HG03196 (cell line): ENCODE data around the gene ITGB1BP1.

ENCODE experiments used
- ATAC-seq: cut with Tn5 transposase; IDR thresholded peaks from one replicate; pipeline ENCODE4 v1.9.1; 2021; ENCODE audit not compliant: unreplicated experiment

ITGB1BP1 gene

DNA sequence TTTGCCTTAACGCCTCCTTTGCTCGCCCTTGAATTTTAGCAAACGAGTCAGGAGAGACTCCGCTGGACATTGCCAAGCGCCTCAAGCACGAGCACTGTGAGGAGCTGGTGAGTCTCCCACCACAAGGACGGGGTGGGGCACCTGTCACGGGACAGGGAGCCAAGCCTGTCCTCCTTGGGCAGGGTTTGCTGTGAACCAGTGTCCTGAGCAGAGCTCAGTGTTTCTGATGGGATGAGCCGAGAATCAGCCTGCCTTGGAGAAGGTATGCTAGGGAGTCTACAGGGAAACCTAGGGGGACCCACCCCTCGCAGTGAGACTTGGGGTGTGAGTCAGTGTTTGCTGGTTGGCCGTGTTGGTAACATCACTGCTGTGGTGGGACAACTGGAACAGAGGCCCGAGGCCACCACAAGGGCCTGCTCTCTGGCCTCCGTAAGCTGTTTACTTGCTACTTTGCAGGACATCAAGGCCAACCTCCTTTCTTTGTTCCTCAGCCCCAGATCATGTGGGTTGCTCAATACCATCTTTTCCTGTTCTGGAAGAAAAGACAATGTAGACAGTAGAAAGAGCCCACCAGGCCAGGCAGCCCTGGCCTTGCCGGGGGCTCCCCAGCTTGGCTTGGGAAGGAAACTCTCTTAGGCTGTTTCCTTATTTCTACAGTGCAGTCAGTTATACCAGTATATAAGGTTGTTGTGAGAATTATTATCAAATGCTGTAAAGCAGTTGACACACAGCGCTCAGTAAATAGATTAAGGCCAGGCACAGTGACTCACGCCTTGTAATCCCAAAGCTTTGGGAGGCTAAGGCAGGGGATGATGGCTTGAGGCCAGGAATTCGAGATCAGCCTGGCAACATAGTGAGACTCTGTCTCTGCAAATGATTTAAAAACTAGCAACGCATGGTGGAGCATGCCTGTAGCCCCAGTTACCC, 42.4 kb downstream of the ITGB1BP1 start:
- no peak for ATAC-seq

- ATAC-seq, result no peak
Observed at GRCh38 chr2:9379391-9379755, 44.0 kb downstream of the ITGB1BP1 start.

GRCh38 chr2:9378433-9379390, 44.6 kb downstream of the ITGB1BP1 start:
- no peak for ATAC-seq

GRCh38 chr2:9377461-9378097, 45.7 kb downstream of the ITGB1BP1 start:
- no peak for ATAC-seq

GRCh38 chr2:9375857-9376428, 47.4 kb downstream of the ITGB1BP1 start:
- ATAC-seq, result no peak

GRCh38 chr2:9374071-9374730, 49.1 kb downstream of the ITGB1BP1 start:
- no peak for ATAC-seq

DNA sequence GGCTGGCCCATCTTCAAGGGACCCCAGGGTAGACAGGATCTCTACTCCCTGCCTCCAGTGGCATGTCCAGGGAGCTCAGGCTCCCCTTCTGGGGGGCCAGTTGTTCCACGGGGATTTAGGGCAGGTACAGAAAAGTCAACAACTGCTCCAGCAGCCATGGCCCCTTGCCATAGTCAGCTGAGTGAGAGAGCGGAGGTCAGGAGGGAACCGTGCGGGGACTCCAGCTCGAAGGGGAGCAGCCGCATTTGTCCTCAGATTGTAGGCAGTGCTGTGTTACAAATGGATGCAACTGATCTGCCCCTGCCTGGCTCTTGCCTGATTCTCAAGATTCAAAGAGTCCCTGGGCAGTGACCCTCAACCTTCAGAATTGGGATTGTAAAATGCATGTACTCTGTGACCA, 49.9 kb downstream of the ITGB1BP1 start:
- no peak for ATAC-seq

- no peak for ATAC-seq
Observed at GRCh38 chr2:9373047-9373446, 50.3 kb downstream of the ITGB1BP1 start.

DNA sequence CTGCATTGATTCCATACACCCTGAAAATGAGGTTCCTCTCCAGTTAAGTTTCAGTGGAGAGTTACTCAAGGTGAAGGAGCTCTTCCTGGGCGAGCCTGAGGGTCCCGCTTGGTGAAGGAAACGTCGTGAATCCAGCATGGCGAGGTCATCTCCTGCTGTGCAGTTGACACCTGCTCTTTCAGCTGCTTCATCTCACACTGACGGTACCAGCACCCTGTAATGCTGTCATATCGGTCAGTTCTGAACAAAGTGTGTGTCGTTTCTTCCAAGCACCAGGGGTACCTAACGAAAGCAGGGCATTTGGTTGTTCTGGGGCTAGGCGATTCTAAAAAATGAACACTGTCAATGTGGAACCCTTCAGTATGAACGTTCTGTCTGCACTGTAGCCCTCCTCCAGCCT, 52.6 kb downstream of the ITGB1BP1 start:
- no peak for ATAC-seq

DNA sequence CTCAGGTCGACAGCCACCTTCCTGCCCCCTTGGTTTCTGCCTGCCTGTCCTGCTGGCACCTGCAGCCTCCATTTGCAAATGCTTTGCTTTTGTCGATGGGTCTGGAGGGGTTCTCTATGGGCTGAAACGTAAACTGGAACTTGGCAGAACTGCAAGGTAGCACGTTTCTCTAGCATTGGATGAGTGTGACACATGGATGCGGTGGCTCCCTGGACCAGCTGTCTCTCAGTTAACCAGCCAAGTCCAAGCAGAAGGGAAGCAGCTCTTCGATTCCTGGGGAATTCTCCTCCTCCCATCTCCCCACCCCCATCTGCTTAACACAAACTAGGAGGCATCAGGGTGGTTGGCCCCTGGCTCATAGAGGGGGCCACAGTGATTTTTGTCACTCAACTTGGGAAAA, 57.3 kb downstream of the ITGB1BP1 start:
- ATAC-seq, result no peak

GRCh38 chr2:9365498-9366019, 57.8 kb downstream of the ITGB1BP1 start:
- no peak for ATAC-seq

DNA sequence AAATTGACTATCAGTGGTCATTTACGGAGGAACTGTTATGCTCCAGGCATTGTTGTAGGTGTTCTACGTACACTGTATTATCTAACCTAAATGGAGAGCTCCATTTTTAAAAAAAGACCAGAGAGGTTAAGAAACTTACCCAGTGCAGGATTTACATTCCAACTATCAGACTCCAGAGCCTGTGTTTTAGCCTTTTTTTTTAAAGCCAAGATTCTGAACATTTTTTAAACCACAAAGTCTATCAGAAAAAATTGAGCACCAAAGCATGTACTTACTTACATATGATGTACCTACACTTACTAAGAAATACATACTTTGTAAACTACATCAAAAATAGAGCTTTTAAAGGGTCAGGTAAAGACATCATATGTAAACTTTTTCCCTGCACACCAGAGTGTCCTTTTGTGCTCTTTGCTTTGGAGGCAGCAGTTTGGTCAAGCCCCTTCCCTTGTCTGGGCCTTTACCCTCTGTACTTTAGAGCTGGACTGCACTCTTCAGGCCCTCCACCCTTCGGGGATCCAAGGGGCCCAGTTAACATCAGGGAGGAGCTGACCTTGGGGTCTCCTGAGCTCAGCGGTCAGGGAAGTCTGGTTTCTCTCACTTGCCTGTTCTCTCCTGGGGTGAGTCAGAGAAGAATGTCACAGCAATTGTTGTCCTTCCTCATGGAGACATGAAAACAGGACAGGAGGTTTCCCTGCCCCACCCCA, 58.4 kb downstream of the ITGB1BP1 start:
- ATAC-seq, result no peak

DNA sequence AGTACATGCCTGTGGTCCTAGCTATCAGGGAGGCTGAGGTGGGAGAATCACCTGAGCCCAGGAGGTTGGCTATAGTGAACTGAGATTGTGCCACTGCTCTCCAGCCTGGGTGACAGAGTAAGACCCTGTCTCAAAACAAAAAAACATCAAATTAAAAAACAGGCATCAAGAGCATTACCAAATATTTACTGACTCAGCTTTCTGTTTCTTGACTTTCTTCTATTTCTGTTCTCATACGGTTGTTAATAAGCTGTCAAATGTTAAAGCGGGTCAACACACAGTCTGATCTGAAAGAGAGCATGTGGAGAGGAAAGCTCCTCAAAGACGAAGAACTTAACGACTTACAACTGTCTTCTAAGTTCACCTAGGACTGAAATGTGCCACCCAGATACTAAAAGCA, 59.0 kb downstream of the ITGB1BP1 start:
- ATAC-seq, result no peak

DNA sequence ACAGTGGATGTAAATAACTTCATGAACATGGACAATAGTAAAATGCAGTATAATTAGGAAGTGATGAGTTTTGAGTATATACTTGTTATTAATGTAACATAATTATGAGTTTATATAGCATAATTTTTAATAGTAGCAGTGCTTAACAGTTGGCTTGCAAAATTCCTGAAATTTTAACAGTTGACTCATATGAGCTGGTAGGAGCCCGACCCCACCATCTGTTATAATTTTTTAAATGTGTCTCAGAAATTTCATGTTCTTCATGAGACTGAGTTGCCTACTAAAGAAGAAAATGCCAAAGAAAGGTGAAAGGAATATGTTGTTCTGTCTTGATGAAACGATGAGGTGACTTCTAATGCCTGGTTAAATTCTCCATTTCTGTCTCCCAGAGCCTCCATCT, 62.6 kb downstream of the ITGB1BP1 start:
- ATAC-seq, result no peak

DNA sequence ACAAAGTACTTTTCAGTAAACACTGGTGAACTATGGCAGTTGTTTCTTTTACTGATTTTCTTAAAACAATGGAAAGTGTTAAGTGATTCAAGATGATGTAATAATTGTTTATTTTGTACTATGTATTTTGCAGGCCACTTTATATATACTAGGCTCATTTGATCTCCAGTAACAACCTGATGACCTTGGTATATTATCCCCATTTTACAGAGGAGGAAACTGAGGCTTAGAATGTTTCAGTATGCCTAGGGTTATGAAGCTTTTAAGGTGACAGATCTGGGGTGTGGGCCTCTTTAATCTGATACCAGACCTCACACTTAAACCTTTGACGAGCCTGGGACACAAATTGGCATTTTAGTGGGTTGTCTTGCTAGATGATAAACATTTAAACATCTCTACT, 63.2 kb downstream of the ITGB1BP1 start:
- no peak for ATAC-seq

DNA sequence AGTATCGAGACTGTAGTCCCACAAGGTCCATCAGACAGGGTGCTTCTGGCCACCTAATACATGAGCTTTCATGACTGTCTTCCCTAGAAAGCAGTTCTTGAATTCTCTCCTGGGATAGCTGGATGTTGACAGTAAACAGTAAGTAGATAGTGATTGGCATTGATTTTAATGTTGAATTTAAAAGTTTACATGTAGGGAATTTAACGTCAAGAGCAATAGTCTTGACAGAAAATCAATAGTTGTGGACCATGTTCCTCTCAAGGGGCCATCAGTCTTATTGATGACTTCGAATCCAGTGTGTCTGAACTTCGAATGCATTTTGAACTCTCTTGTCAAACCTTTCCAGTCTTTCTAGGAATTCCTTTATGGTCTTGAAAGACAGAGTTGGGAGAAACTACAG, 63.9 kb downstream of the ITGB1BP1 start:
- ATAC-seq, result no peak

GRCh38 chr2:9358846-9359245, 64.5 kb downstream of the ITGB1BP1 start:
- no peak for ATAC-seq

GRCh38 chr2:9356261-9356660, 67.1 kb downstream of the ITGB1BP1 start:
- no peak for ATAC-seq

- no peak for ATAC-seq
Observed at GRCh38 chr2:9355716-9356115, 67.6 kb downstream of the ITGB1BP1 start.

DNA sequence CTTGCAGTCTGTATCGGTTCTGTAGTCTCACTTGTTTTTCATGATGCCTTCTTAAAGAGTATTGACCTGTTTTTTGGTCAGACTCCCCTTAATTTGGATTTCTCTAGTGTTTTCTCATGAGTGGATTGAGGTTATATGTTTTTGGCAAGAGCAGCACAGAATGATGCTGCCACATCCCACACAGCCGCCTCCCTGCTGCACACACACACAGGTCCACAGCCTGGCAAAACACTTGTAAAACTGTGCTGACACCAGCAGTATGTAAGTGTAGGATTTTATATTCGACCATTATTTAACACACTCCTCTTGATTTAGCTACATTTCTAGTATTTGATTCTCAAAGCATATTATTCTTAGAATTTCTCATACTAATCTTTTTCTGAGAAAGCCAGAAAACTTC, 68.1 kb downstream of the ITGB1BP1 start:
- no peak for ATAC-seq
